ENCODE data around the gene TMEM59L. TPM values are rescaled to one million over a fixed set of nuclear protein-coding genes. Genes with fewer than 3 reads are reported as not detected.

TMEM59L gene
- total RNA-seq: 0.10 and 0.17 TPM in 2 replicates

DNA sequence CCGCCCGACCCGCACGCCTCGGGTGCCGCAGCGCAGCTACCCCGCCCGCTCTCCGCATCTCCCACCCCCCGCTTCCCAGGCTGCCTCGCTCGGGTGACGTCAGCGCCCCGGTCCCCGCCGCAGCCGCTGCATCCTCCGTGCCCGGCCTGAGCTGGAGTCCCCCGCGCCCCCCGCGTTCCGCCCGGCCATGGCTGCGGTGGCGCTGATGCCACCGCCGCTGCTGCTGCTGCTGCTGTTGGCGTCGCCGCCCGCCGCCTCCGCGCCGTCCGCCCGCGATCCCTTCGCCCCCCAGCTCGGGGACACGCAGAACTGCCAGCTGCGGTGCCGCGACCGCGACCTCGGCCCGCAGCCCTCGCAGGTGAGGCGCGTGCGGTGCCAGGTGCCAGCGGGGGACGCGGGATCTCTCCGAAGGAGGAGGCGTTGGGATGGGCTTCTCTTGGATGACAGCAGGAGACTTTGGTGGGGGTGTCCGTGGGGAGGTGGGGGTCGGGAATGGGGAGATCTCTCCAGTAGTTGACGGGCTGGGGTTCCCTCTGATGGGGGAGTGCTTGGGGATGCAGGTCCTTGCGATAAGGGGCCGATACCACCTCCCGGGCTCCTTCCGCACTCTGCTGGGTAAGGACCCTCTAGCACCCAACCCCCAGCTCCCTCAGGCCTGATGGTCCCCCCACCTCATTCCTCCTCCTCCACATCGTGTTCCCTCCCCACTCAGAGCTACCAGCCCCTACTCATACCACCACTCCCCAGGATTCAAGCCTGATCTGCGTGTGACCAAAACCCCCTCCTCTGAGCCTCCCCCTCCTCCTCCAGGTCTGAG lies at the start of gene TMEM59L:
TSS of gene TMEM59L (plus strand) at position 99 of the 817 bp plus-strand sequence. CDS start at position 188, 89 bp downstream.
- Mint-ChIP-seq H3K36me3 (ENCODE audit: low read depth) (no peaks in the 10 kb centered on the region), H3K27me3 (ENCODE audit: insufficient read depth) (peaks cover 58% of the 10 kb centered on the region), H3K4me3 (peak within 1 kb of the TSS; percentile 68), H3K27ac (peak within 1 kb of the TSS; percentile 40), H3K9me3 (no peaks in the 10 kb centered on the region), H3K4me1 (ENCODE audit: low read depth) (peaks cover 5% of the 10 kb centered on the region)
- intact Hi-C loops (cut with micrococcal nuclease): no loop called here
- peak; percentile 21 for DNase-seq (ENCODE audit: low spot score)

DNA sequence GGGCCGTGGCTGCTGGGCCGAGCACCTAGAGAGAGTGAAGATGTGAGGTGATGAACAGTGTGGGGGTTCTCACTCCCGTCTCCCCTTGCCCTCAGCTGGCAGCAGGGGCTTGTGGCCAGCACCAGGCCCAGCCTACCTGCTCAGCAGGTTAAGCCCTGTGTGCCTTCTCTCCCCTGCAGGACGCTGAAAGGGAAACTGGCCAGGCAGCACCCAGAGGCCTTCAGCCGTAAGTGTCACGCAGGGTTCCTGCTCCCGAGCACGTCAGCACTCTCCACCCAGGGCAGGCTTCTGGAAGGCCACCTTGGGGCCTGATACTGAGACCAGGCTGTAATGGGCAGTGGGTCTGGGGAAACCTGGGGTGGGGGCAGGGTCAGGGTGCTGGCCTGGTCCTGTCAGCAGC lies 45.7 kb upstream of the TMEM59L start:
- no peak for DNase-seq (ENCODE audit: low spot score)
- H3K27ac Mint-ChIP-seq: no peak overlapping the region
- no peak overlapping the region for H3K4me3 Mint-ChIP-seq
- H3K4me1 Mint-ChIP-seq (ENCODE audit: low read depth): peaks cover 6% of the 10 kb centered on the region
- intact Hi-C loops (cut with micrococcal nuclease): no loop called here
- H3K36me3 Mint-ChIP-seq (ENCODE audit: low read depth): peaks cover 32% of the 10 kb centered on the region
- H3K9me3 Mint-ChIP-seq: no peaks in the 10 kb centered on the region
- no peaks in the 10 kb centered on the region for H3K27me3 Mint-ChIP-seq (ENCODE audit: insufficient read depth)

DNA sequence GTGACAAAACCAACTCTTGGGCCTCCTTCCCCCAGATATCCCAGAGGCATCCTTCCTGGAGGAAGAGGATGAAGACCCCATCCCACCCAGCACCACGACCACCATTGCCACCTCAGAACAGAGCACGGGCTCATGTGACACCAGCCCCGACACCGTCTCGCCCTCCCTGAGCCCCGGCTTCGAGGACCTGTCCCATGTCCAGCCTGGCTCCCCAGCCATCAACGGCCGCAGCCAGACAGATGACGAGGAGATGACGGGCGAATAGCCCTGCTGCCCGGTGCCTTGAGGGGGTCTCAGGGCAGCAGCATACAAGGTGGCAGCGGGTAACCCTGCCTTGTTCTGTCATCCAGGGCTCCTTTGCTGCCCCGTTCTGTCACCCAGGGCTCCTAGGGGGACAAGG lies 44.3 kb upstream of the TMEM59L start:
- intact Hi-C loops (cut with micrococcal nuclease): no loop called here
- H3K4me1 Mint-ChIP-seq (ENCODE audit: low read depth): peaks cover 18% of the 10 kb centered on the region
- H3K36me3 Mint-ChIP-seq (ENCODE audit: low read depth): peaks cover 37% of the 10 kb centered on the region
- no peaks in the 10 kb centered on the region for H3K9me3 Mint-ChIP-seq
- no peak for DNase-seq (ENCODE audit: low spot score)
- H3K27ac Mint-ChIP-seq: no peak overlapping the region
- H3K27me3 Mint-ChIP-seq (ENCODE audit: insufficient read depth): no peaks in the 10 kb centered on the region
- H3K4me3 Mint-ChIP-seq: no peak overlapping the region

DNA sequence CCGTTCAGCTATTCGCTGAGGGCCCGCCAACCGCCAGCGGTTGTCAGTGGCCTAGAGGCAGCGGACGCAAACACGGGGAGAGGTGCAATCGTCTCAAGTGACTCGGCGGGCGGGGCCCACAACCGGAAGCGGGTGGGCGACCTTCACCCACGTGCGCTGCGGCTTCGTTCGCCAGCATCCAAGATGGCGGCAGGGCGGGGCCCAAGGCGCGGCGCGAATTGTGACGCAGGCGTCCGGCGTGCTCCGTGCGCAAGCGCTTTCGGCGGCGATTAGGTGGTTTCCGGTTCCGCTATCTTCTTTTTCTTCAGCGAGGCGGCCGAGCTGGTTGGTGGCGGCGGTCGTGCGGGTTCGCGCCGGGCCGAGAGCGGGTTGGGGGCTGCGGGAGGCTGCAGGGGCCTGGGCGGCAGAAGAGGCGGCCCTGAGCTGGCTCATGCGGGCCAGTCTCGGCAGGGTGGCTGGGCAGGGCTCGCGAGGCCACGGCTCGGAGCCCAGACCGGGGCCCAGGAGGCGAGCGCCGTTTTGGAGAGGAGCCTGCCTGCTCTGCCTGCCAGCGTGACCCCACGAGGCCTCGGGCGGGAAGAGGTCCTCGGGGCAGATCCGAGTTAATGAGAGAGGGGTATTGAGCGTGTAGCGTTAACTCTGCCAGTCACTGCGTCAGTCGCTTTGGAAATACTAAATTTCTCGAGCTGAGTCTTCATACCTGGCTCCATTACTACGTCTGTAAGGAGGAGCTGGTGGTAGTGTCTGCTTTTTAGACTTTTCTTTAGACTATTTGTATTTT lies 40.9 kb upstream of the TMEM59L start, which contains the start of gene UBA52:
TSS of gene UBA52 (plus strand) at position 294 of the 781 bp plus-strand sequence. CDS start 1,444 bp downstream, outside the sequence.
- peak; percentile 99 for DNase-seq (ENCODE audit: low spot score)
- Mint-ChIP-seq H3K27me3 (ENCODE audit: insufficient read depth) (no peaks in the 10 kb centered on the region), H3K36me3 (ENCODE audit: low read depth) (peaks cover 52% of the 10 kb centered on the region), H3K9me3 (no peaks in the 10 kb centered on the region), H3K4me1 (ENCODE audit: low read depth) (peaks cover 27% of the 10 kb centered on the region), H3K27ac (peak within 1 kb of the TSS; percentile 98), H3K4me3 (peak within 1 kb of the TSS; percentile 91)
- intact Hi-C loops (cut with micrococcal nuclease): loop anchor here (1.0 to 5.0 kb wide), 8 partner anchors 14 to 348 kb away; partner anchors contain the start of genes COPE, DDX49, ELL and KLHL26

DNA sequence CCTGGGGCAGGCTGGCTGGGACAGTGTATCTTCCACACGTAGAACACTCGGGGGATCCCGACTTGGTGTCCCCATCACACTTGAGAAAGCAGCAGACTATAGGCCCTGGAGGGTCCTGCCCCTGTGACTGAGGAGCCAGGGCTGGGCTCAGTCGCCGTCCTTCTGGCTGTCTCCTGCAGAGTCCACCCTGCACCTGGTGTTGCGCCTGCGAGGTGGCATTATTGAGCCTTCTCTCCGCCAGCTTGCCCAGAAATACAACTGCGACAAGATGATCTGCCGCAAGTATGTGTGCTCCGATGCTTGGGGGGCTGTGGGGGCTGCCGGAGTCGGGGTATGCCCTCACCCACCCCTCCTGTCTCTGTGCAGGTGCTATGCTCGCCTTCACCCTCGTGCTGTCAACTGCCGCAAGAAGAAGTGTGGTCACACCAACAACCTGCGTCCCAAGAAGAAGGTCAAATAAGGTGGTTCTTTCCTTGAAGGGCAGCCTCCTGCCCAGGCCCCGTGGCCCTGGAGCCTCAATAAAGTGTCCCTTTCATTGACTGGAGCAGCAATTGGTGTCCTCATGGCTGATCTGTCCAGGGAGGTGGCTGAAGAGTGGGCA lies 37.9 kb upstream of the TMEM59L start:
- intact Hi-C loops (cut with micrococcal nuclease): loop anchor here (5.0 kb wide), 3 partner anchors 63 to 258 kb away; partner anchors contain the start of genes KLHL26 and UPF1
- Mint-ChIP-seq H3K4me1 (ENCODE audit: low read depth) (peaks cover 32% of the 10 kb centered on the region), H3K27ac (no peak overlapping the region), H3K27me3 (ENCODE audit: insufficient read depth) (no peaks in the 10 kb centered on the region), H3K9me3 (no peaks in the 10 kb centered on the region), H3K4me3 (peak overlapping the region; percentile 15), H3K36me3 (ENCODE audit: low read depth) (peaks cover 54% of the 10 kb centered on the region)
- no peak for DNase-seq (ENCODE audit: low spot score)

DNA sequence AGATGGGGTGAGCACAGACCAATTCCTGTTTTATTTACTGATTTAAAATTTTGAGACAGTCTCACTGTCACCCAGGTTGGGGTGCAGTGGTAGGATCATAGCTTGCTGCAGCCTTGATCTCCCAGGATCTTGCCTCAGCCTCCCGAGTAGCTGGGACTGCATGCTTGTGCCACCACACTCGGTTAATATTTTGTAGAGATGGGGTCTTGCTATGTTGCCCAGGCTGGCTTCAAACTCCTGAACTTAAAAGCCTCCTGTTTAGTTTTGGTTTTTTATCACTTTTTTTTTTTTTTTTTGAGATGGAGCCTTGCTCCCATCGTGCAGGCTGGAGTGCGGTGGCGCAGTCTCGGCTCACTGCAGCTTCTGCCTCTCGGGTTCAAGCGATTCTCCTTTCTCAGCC lies 36.3 kb upstream of the TMEM59L start:
- no peaks in the 10 kb centered on the region for H3K9me3 Mint-ChIP-seq
- H3K4me1 Mint-ChIP-seq (ENCODE audit: low read depth): peaks cover 28% of the 10 kb centered on the region
- peaks cover 49% of the 10 kb centered on the region for H3K36me3 Mint-ChIP-seq (ENCODE audit: low read depth)
- H3K27me3 Mint-ChIP-seq (ENCODE audit: insufficient read depth): no peaks in the 10 kb centered on the region
- no peak overlapping the region for H3K27ac Mint-ChIP-seq
- DNase-seq (ENCODE audit: low spot score): no peak
- no peak overlapping the region for H3K4me3 Mint-ChIP-seq
- intact Hi-C loops (cut with micrococcal nuclease): no loop called here

DNA sequence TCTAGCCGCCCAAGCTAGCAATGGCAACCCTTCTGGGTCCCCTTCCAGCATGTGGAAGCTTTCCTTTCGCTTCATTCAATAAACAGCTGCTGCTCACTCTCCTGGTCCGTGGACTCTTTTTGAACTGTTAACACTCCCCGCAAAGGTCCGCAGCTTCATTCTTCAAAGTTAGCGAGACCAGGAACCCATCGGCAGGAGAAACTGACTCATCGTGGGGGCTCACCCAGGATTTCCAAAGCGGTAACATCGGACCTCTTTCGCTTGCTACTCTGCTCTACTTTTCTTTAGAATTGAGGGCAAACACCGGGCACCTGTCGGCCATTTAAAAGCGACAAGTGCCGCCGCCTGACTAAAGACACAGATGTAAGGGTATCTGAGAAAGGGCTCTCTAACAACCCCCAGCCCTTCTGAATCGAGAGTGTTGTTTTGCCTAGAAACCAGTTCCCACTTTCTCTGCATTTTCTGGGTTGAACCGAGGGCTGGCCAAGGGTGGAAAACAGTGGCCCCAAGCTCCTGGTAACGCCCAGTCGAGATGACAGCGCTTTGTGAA lies 35.2 kb upstream of the TMEM59L start:
- intact Hi-C loops (cut with micrococcal nuclease): no loop called here
- H3K4me3 Mint-ChIP-seq: no peak overlapping the region
- DNase-seq (ENCODE audit: low spot score): no peak
- H3K9me3 Mint-ChIP-seq: no peaks in the 10 kb centered on the region
- H3K27ac Mint-ChIP-seq: no peak overlapping the region
- H3K4me1 Mint-ChIP-seq (ENCODE audit: low read depth): peaks cover 23% of the 10 kb centered on the region
- H3K27me3 Mint-ChIP-seq (ENCODE audit: insufficient read depth): no peaks in the 10 kb centered on the region
- peaks cover 46% of the 10 kb centered on the region for H3K36me3 Mint-ChIP-seq (ENCODE audit: low read depth)

DNA sequence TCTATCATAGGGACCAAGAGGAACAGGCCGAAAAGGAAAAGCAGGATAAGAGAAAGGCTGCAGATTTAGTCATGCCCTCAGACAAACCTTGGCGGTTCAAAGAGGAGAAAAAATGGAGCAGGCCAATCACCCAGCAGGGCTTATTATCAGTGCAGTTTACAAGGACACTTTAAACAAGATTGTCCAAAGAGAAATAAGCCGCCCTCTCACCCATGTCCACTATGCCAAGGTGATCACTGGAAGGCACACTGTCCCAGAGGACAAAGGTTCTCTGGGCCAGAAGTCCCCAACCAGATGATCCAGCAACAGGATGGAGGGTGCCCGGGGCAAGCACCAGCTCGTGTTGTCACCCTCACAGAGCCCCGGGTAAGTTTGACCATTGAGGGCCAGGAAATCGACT lies 32.4 kb upstream of the TMEM59L start:
- peaks cover 14% of the 10 kb centered on the region for H3K4me1 Mint-ChIP-seq (ENCODE audit: low read depth)
- intact Hi-C loops (cut with micrococcal nuclease): no loop called here
- DNase-seq (ENCODE audit: low spot score): no peak
- H3K36me3 Mint-ChIP-seq (ENCODE audit: low read depth): peaks cover 23% of the 10 kb centered on the region
- H3K4me3 Mint-ChIP-seq: no peak overlapping the region
- H3K27me3 Mint-ChIP-seq (ENCODE audit: insufficient read depth): no peaks in the 10 kb centered on the region
- H3K9me3 Mint-ChIP-seq: no peaks in the 10 kb centered on the region
- H3K27ac Mint-ChIP-seq: no peak overlapping the region

DNA sequence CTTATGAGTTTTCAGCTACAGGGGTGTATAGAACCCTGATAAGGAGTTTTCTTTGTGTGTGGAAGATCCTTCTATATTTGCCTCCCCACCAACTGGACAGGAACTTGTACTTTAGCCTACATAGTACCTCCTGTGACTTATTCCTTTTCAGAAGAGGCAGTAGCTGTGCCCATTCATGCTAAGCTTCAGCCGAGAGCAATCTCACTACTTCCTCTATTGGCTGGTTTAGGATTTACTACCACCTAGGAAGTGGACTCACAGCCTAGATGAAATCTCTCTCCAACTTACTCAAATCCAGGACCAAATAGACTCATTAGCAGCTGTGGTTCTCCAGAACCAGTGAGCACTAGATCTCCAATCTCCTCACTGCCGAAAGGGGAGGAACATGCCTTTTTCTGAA lies 26.4 kb upstream of the TMEM59L start:
- intact Hi-C loops (cut with micrococcal nuclease): loop anchor here (5.0 kb wide), 3 partner anchors 96 to 246 kb away; partner anchors contain the start of genes CRTC1 and UPF1
- H3K4me3 Mint-ChIP-seq: peak overlapping the region; percentile 45
- peaks cover 15% of the 10 kb centered on the region for H3K36me3 Mint-ChIP-seq (ENCODE audit: low read depth)
- H3K27me3 Mint-ChIP-seq (ENCODE audit: insufficient read depth): no peaks in the 10 kb centered on the region
- H3K9me3 Mint-ChIP-seq: no peaks in the 10 kb centered on the region
- DNase-seq (ENCODE audit: low spot score): no peak
- H3K4me1 Mint-ChIP-seq (ENCODE audit: low read depth): peaks cover 43% of the 10 kb centered on the region
- H3K27ac Mint-ChIP-seq: peak overlapping the region; percentile 84

DNA sequence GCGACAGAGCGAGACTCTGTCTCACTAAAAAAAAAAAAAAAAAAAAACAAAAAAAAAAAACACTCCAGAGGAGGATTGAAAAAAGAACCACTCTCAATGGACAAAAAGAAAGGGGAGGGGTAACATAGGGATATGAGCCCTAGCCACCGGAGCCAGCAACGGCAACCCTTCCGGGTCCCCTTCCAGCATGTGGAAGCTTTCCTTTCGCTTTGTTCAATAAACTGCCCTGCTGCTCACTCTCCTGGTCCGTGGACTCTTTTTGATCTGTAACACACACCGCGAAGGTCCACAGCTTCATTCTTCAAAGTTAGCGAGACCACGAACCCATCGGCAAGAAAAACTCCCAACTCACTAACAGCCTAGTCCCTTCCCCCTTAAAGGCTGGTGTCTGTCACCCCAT lies 25.1 kb upstream of the TMEM59L start:
- no peaks in the 10 kb centered on the region for H3K9me3 Mint-ChIP-seq
- peak overlapping the region; percentile 90 for H3K27ac Mint-ChIP-seq
- no peaks in the 10 kb centered on the region for H3K27me3 Mint-ChIP-seq (ENCODE audit: insufficient read depth)
- H3K36me3 Mint-ChIP-seq (ENCODE audit: low read depth): peaks cover 18% of the 10 kb centered on the region
- H3K4me3 Mint-ChIP-seq: peak overlapping the region; percentile 90
- DNase-seq (ENCODE audit: low spot score): no peak
- H3K4me1 Mint-ChIP-seq (ENCODE audit: low read depth): peaks cover 43% of the 10 kb centered on the region
- intact Hi-C loops (cut with micrococcal nuclease): loop anchor here (5.0 kb wide), 3 partner anchors 95 to 245 kb away; partner anchors contain the start of genes CRTC1 and UPF1

DNA sequence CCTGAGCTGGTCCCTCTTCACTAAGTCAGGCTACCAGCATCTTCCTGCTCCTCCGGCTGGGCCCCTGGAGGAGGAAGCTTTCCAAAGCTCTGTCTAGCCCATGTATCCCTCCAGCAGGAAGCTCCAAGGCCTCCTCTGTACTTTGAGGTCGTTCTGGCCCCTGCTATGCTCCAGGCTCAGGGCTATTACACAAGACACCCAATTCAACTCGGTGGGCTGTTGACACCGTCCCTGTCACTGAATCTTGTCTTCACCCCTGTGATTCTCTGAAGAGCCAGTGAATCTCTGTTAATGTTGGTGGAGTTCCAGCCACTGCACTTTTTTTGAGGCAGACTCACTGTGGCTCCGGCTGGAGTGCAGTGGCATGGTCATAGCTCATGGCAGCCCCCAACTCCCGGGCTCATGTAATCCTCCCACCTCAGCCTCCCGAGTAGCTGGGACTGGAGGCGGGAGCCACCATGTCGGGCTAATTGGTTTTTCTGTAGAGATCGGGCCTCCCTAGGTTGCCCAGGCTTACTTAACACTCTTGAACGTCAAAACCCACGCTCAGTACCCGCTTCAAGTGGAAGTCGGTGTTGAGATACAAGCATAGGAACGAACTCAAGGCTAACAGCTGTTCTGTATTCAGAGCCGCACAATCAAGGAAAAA lies 24.6 kb upstream of the TMEM59L start:
- DNase-seq (ENCODE audit: low spot score): no peak

More for the DNA sequence above, 24.6 kb upstream of the TMEM59L start:
- H3K36me3 Mint-ChIP-seq (ENCODE audit: low read depth): peaks cover 18% of the 10 kb centered on the region
- peak overlapping the region; percentile 90 for H3K27ac Mint-ChIP-seq
- H3K4me1 Mint-ChIP-seq (ENCODE audit: low read depth): peaks cover 43% of the 10 kb centered on the region
- H3K27me3 Mint-ChIP-seq (ENCODE audit: insufficient read depth): no peaks in the 10 kb centered on the region
- intact Hi-C loops (cut with micrococcal nuclease): loop anchor here (1.0 to 5.0 kb wide), 7 partner anchors 17 to 331 kb away; partner anchors contain the start of genes COPE, CRTC1, DDX49 and ELL
- peak overlapping the region; percentile 90 for H3K4me3 Mint-ChIP-seq
- no peaks in the 10 kb centered on the region for H3K9me3 Mint-ChIP-seq
